Measurements from ENCODE around the gene MAS1.

DNA sequence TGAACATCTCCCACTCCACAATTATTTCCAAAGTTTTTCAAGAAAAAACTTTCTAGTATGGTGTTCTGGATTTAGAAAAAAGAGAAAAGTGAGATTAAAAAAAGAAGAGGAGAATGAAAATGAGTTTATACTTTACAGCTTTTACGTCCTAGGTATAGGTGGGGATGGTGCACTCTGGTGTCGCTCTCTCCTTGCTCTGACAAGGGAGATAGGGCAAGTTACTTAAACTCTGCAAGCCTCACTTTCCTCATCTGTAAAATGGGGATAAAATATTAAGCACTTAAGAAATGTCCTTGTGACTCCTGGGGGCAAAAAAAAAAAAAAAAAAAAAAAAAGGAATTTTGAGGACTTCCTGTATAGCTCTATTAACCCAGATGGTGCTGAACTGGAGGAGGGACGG lies 4.5 kb upstream of the MAS1 start:
- no peak for TF ChIP-seq MXI1 (IDR thresholded peaks at IDR 0.05; ENCODE audit: low read depth, low read length)
- no peak for TF ChIP-seq RFX5 (IDR thresholded peaks at IDR 0.05; ENCODE audit: low read length)
- TF ChIP-seq, protein P1, sequence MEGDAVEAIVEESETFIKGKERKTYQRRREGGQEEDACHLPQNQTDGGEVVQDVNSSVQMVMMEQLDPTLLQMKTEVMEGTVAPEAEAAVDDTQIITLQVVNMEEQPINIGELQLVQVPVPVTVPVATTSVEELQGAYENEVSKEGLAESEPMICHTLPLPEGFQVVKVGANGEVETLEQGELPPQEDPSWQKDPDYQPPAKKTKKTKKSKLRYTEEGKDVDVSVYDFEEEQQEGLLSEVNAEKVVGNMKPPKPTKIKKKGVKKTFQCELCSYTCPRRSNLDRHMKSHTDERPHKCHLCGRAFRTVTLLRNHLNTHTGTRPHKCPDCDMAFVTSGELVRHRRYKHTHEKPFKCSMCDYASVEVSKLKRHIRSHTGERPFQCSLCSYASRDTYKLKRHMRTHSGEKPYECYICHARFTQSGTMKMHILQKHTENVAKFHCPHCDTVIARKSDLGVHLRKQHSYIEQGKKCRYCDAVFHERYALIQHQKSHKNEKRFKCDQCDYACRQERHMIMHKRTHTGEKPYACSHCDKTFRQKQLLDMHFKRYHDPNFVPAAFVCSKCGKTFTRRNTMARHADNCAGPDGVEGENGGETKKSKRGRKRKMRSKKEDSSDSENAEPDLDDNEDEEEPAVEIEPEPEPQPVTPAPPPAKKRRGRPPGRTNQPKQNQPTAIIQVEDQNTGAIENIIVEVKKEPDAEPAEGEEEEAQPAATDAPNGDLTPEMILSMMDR (IDR thresholded peaks at IDR 0.05) = no peak
- TF ChIP-seq GATA2 (CRISPR knock-in tag; IDR thresholded peaks at IDR 0.05) = no peak
- TF ChIP-seq, protein P2, sequence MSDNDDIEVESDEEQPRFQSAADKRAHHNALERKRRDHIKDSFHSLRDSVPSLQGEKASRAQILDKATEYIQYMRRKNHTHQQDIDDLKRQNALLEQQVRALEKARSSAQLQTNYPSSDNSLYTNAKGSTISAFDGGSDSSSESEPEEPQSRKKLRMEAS (IDR thresholded peaks at IDR 0.05; ENCODE audit: low read depth) = no peak
- no peak for TF ChIP-seq RAD21 (IDR thresholded peaks at IDR 0.05; ENCODE audit: low read length)
- TF ChIP-seq SIN3A (IDR thresholded peaks at IDR 0.05; ENCODE audit: borderline replicate concordance, low read depth, low read length) = no peak
- TF ChIP-seq CHD2 (IDR thresholded peaks at IDR 0.05; ENCODE audit: low read length, partially characterized antibody) = no peak
- no peak for TF ChIP-seq TEAD4 (IDR thresholded peaks at IDR 0.05; ENCODE audit: borderline replicate concordance, insufficient read depth)
- TF ChIP-seq, protein P3, sequence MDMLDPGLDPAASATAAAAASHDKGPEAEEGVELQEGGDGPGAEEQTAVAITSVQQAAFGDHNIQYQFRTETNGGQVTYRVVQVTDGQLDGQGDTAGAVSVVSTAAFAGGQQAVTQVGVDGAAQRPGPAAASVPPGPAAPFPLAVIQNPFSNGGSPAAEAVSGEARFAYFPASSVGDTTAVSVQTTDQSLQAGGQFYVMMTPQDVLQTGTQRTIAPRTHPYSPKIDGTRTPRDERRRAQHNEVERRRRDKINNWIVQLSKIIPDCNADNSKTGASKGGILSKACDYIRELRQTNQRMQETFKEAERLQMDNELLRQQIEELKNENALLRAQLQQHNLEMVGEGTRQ (IDR thresholded peaks at IDR 0.05; ENCODE audit: borderline replicate concordance, low read depth, low read length) = no peak
- no peak for TF ChIP-seq POLR2AphosphoS5 (IDR thresholded peaks at IDR 0.05; ENCODE audit: low read depth, low read length)
- TF ChIP-seq, protein P4, sequence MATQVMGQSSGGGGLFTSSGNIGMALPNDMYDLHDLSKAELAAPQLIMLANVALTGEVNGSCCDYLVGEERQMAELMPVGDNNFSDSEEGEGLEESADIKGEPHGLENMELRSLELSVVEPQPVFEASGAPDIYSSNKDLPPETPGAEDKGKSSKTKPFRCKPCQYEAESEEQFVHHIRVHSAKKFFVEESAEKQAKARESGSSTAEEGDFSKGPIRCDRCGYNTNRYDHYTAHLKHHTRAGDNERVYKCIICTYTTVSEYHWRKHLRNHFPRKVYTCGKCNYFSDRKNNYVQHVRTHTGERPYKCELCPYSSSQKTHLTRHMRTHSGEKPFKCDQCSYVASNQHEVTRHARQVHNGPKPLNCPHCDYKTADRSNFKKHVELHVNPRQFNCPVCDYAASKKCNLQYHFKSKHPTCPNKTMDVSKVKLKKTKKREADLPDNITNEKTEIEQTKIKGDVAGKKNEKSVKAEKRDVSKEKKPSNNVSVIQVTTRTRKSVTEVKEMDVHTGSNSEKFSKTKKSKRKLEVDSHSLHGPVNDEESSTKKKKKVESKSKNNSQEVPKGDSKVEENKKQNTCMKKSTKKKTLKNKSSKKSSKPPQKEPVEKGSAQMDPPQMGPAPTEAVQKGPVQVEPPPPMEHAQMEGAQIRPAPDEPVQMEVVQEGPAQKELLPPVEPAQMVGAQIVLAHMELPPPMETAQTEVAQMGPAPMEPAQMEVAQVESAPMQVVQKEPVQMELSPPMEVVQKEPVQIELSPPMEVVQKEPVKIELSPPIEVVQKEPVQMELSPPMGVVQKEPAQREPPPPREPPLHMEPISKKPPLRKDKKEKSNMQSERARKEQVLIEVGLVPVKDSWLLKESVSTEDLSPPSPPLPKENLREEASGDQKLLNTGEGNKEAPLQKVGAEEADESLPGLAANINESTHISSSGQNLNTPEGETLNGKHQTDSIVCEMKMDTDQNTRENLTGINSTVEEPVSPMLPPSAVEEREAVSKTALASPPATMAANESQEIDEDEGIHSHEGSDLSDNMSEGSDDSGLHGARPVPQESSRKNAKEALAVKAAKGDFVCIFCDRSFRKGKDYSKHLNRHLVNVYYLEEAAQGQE (IDR thresholded peaks at IDR 0.05; ENCODE audit: low read depth, low read length) = no peak
- no peak for TF ChIP-seq EP300 (IDR thresholded peaks at IDR 0.05; ENCODE audit: borderline replicate concordance in 1 of 2, low read depth in 1 of 2, low read length in 1 of 2)
